ENCODE results near the gene ZNF423. TPM values are rescaled to one million over a fixed set of nuclear protein-coding genes. Genes with fewer than 3 reads are reported as not detected.

ZNF423 gene
- polyA plus RNA-seq, 1 of the 3 experiments (the other 2 are of a cell fraction), result 1.2 TPM

- no peak overlapping the region for H2AFZ ChIP-seq (ENCODE audit: low read depth)
- no peak for TF ChIP-seq GABPA (IDR thresholded peaks at IDR 0.05; ENCODE audit: low read depth)
- TF ChIP-seq ELF1 (IDR thresholded peaks at IDR 0.05), result no peak
- no peak for TF ChIP-seq NRF1 (IDR thresholded peaks at IDR 0.05; ENCODE audit: low read depth, low read length)
- no peak for TF ChIP-seq RXRA (IDR thresholded peaks at IDR 0.05; ENCODE audit: borderline replicate concordance, low read depth)
- no peak for TF ChIP-seq POLR2AphosphoS5 (IDR thresholded peaks at IDR 0.05; ENCODE audit: low read depth, low read length)
- TF ChIP-seq CHD2 (IDR thresholded peaks at IDR 0.05; ENCODE audit: low read length, partially characterized antibody), result no peak
- TF ChIP-seq USF2 (IDR thresholded peaks at IDR 0.05; ENCODE audit: borderline replicate concordance, low read depth, low read length), result no peak
- TF ChIP-seq EZH2phosphoT487 (IDR thresholded peaks at IDR 0.05; ENCODE audit: borderline replicate concordance, low read depth), result no peak
- TF ChIP-seq MEF2A (IDR thresholded peaks at IDR 0.05; ENCODE audit: borderline replicate concordance, low read depth), result no peak
- no peak for TF ChIP-seq GATA2 (CRISPR knock-in tag; IDR thresholded peaks at IDR 0.05)
- TF ChIP-seq TCF12 (IDR thresholded peaks at IDR 0.05), result no peak
- no peak for TF ChIP-seq TAF1 (IDR thresholded peaks at IDR 0.05; ENCODE audit: borderline replicate concordance, low read depth, low read length)
- no peak for TF ChIP-seq FOSL2 (IDR thresholded peaks at IDR 0.05; ENCODE audit: borderline replicate concordance, low read depth)
- TF ChIP-seq JUND (IDR thresholded peaks at IDR 0.05), result no peak
- no peak for TF ChIP-seq FOXM1 (IDR thresholded peaks at IDR 0.05; ENCODE audit: low read depth)
- no peak for TF ChIP-seq RFX5 (IDR thresholded peaks at IDR 0.05; ENCODE audit: low read length)
- no peak for TF ChIP-seq SMC3 (IDR thresholded peaks at IDR 0.05; ENCODE audit: low read depth, low read length)
- no peak for TF ChIP-seq NFIC (IDR thresholded peaks at IDR 0.05; ENCODE audit: borderline replicate concordance)
- no peak for TF ChIP-seq PBX3 (IDR thresholded peaks at IDR 0.05)
- no peaks in the 10 kb centered on the region for H3K9me3 ChIP-seq
- H3F3A ChIP-seq (replicated peaks; ENCODE audit: insufficient read depth), result no peaks in the 10 kb centered on the region
- ChIA-PET CTCF (interaction anchor here (0.6 to 1.6 kb wide), 3 partner anchors 25 to 163 kb away, joined by 3 to 6 read pairs (median 3); no protein-coding TSS in a partner anchor), POLR2A (no interaction called here)
- no peak overlapping the region for H3K27ac ChIP-seq (ENCODE audit: low read depth in 2 of 2, low read length in 1 of 2)
- H4K20me1 ChIP-seq (ENCODE audit: insufficient read depth), result no peaks in the 10 kb centered on the region
- no peak overlapping the region for H3K4me3 ChIP-seq (ENCODE audit: low read depth in 2 of 2, low read length in 1 of 2)
- no peaks in the 10 kb centered on the region for H3K9me2 ChIP-seq
- H3K4me2 ChIP-seq, result no peak overlapping the region
- no peak overlapping the region for H3K9ac ChIP-seq
- H3K36me3 ChIP-seq (replicated peaks in 1 of 2; ENCODE audit: control insufficient read depth in 1 of 2, insufficient read depth in 2 of 2, low read length in 1 of 2), result no peaks in the 10 kb centered on the region
- peaks cover 0 to 35% of the 10 kb centered on the region in 2 experiments; a peak in 1 of 4 replicates for H3K4me1 ChIP-seq (ENCODE audit: control insufficient read depth in 1 of 2, insufficient read depth in 2 of 2, low read depth in 1 of 2, low read length in 1 of 2)
- H3K79me2 ChIP-seq (ENCODE audit: insufficient read depth), result no peaks in the 10 kb centered on the region
- no peaks in the 10 kb centered on the region for H3K27me3 ChIP-seq (ENCODE audit: insufficient read depth)
- 64% methylated on average over 3 of the region's 12 CpGs for WGBS (ENCODE audit: low lambda C conversion rate)
- no peak for DNase-seq
These were observed 75.5 kb downstream of the ZNF423 start for GRCh38 chr16:49780433-49780832.

- ChIA-PET CTCF (interaction anchor here (0.6 to 1.6 kb wide), 3 partner anchors 24 to 163 kb away, joined by 3 to 6 read pairs (median 3); no protein-coding TSS in a partner anchor), POLR2A (no interaction called here)
- WGBS (ENCODE audit: low lambda C conversion rate), result 50% methylated on average over 7 of the region's 7 CpGs
These were observed 75.9 kb downstream of the ZNF423 start for GRCh38 chr16:49779979-49780378.

More at GRCh38 chr16:49779979-49780378, 75.9 kb downstream of the ZNF423 start:
- Histone ChIP-seq H3K36me3 (replicated peaks in 1 of 2; ENCODE audit: control insufficient read depth in 1 of 2, insufficient read depth in 2 of 2, low read length in 1 of 2) (no peaks in the 10 kb centered on the region), H3K4me3 (ENCODE audit: low read depth in 2 of 2, low read length in 1 of 2) (no peak overlapping the region), H3K9me3 (no peaks in the 10 kb centered on the region), H3K9ac (no peak overlapping the region), H2AFZ (ENCODE audit: low read depth) (no peak overlapping the region), H3K4me1 (ENCODE audit: control insufficient read depth in 1 of 2, insufficient read depth in 2 of 2, low read depth in 1 of 2, low read length in 1 of 2) (peaks cover 0 to 35% of the 10 kb centered on the region in 2 experiments; a peak in 1 of 4 replicates), H3K27me3 (ENCODE audit: insufficient read depth) (no peaks in the 10 kb centered on the region), H3K27ac (ENCODE audit: low read depth in 2 of 2, low read length in 1 of 2) (no peak overlapping the region; a peak in 1 of 4 replicates), H3K79me2 (ENCODE audit: insufficient read depth) (no peaks in the 10 kb centered on the region), H3F3A (replicated peaks; ENCODE audit: insufficient read depth) (no peaks in the 10 kb centered on the region), H4K20me1 (ENCODE audit: insufficient read depth) (no peaks in the 10 kb centered on the region), H3K4me2 (no peak overlapping the region), H3K9me2 (no peaks in the 10 kb centered on the region)
- TF ChIP-seq MAX (IDR thresholded peaks at IDR 0.05; ENCODE audit: low read depth) (no peak), POLR2AphosphoS5 (IDR thresholded peaks at IDR 0.05; ENCODE audit: low read depth, low read length) (no peak), SIN3A (IDR thresholded peaks at IDR 0.05; ENCODE audit: borderline replicate concordance, low read depth, low read length) (no peak), RAD21 (IDR thresholded peaks at IDR 0.05; ENCODE audit: low read length) (no peak), SMC3 (IDR thresholded peaks at IDR 0.05; ENCODE audit: low read depth, low read length) (no peak), IRF3 (IDR thresholded peaks at IDR 0.05; ENCODE audit: low read depth, low read length) (no peak), RXRA (IDR thresholded peaks at IDR 0.05; ENCODE audit: borderline replicate concordance, low read depth) (no peak), FOXJ3 (CRISPR knock-in tag; IDR thresholded peaks at IDR 0.05) (no peak)
- TF ChIP-seq, protein P1, sequence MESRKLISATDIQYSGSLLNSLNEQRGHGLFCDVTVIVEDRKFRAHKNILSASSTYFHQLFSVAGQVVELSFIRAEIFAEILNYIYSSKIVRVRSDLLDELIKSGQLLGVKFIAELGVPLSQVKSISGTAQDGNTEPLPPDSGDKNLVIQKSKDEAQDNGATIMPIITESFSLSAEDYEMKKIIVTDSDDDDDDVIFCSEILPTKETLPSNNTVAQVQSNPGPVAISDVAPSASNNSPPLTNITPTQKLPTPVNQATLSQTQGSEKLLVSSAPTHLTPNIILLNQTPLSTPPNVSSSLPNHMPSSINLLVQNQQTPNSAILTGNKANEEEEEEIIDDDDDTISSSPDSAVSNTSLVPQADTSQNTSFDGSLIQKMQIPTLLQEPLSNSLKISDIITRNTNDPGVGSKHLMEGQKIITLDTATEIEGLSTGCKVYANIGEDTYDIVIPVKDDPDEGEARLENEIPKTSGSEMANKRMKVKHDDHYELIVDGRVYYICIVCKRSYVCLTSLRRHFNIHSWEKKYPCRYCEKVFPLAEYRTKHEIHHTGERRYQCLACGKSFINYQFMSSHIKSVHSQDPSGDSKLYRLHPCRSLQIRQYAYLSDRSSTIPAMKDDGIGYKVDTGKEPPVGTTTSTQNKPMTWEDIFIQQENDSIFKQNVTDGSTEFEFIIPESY (IDR thresholded peaks at IDR 0.05; ENCODE audit: borderline replicate concordance, low read depth), result no peak
- DNase-seq, result no peak
